Right atrium auricular region (tissue), 2 donors: ENCODE results near the gene SIGLEC10. TPM values are rescaled to one million over a fixed set of nuclear protein-coding genes. Genes with fewer than 3 reads are reported as not detected.

Experiments
- DNase-seq: peaks from one replicate; pipeline ENCODE4 v3.0.0-alpha.2; 2019; ENCODE audit warnings: low spot score
- H3K27ac ChIP-seq, 2 donors: fragments of 200-600 bp; sonication (generic); 1 replicate in 1 of 2; 2 replicates in 1 of 2; pipeline ENCODE4 v1.5.1; 2016 to 2019
- H3K27me3 ChIP-seq, 2 donors: fragments of 200-600 bp; sonication (generic); one replicate each; pipeline versions ENCODE4 v1.5.1 to v1.6.0; 2017 to 2019
- H3K36me3 ChIP-seq: fragments of 200-600 bp; sonication (generic); one replicate; pipeline ENCODE4 v1.5.1; 2016
- H3K4me1 ChIP-seq, 2 donors: fragments of 200-600 bp; sonication (generic); one replicate each; pipeline versions ENCODE4 v1.5.1 to v1.6.0; 2017 to 2019
- H3K4me3 ChIP-seq, 2 donors: fragments of 200-600 bp; sonication (generic); 1 replicate in 1 of 2; 2 replicates in 1 of 2; pipeline ENCODE4 v1.5.1; 2017 to 2019; ENCODE audit warnings: mild to moderate bottlenecking in 1 of 2, moderate library complexity in 1 of 2
- H3K9me3 ChIP-seq, 2 donors: fragments of 200-600 bp; sonication (generic); one replicate each; pipeline ENCODE4 v1.5.1; 2019
- CTCF ChIP-seq, 2 donors: fragments of 200-600 bp; sonication (generic); IDR thresholded peaks; one replicate each; pipeline ENCODE4 v1.5.1; 2019; ENCODE audit warnings: antibody characterized with exemption in 2 of 2
- total RNA-seq, 2 donors: library from RNA; depleted of rRNA; stranded (reverse); fragments of >200 nt; gene quantifications; one replicate each; pipeline ENCODE4 v1.1.0, GENCODE V29; 2016

Gene SIGLEC10
- total RNA-seq, 2 donors from 2014 or later, result 0.22 to 7.7 TPM

GRCh38 chr19:51461723-51462161, 44.3 kb upstream of the SIGLEC10 start:
- no peak for DNase-seq
- Histone ChIP-seq H3K4me3 (no peak overlapping the region), H3K27ac (no peak overlapping the region), H3K9me3 (no peaks in the 10 kb centered on the region), H3K4me1 (no peaks in the 10 kb centered on the region), H3K27me3 (no peaks in the 10 kb centered on the region), H3K36me3 (no peaks in the 10 kb centered on the region)
- no peak for TF ChIP-seq CTCF (IDR thresholded peaks at IDR 0.05)

DNA sequence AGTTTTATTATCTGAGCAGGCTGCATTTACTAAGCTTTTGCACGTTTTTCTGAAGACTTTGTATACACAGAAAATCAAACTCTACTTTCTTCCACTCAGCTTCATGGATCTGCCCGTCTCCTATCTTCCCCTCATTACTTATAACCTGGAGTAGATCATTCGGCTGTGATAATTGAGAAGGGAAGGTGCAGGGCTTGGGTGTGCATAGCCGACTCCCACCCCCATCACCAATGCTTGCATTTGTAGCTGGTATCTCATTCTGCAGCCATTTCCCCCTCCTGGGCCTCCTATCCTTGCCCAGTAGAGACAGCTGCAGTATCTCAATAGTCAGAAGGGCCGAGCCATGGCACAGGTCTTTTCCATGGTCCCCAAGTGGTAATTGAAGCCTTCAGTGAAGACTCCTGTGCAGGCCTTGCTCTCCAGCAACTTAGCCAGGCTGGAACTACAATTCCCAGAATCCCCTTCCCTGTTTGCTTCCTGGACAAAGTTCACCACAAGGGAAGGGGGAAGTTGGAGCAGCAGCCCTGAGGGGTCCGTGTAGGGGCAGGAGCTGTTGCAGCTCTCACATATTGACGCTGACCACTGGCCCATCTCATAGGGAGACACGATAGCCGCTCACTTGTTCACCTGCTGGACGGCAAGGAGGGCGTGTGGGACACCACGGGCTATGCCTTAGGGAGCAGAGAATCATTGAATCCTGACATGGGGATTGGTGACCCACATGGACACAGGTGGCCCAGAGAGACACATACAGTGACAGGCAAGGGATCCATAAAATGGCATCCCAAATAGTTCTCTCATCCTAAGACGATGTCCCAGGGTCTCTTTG, 42.9 kb upstream of the SIGLEC10 start:
- Histone ChIP-seq H3K27me3 (no peaks in the 10 kb centered on the region), H3K4me1 (no peaks in the 10 kb centered on the region), H3K36me3 (no peaks in the 10 kb centered on the region), H3K9me3 (no peaks in the 10 kb centered on the region), H3K27ac (no peak overlapping the region), H3K4me3 (peak overlapping the region in 1 of 2 donors; percentile 16)
- DNase-seq, result no peak
- no peak for TF ChIP-seq CTCF (IDR thresholded peaks at IDR 0.05)

DNA sequence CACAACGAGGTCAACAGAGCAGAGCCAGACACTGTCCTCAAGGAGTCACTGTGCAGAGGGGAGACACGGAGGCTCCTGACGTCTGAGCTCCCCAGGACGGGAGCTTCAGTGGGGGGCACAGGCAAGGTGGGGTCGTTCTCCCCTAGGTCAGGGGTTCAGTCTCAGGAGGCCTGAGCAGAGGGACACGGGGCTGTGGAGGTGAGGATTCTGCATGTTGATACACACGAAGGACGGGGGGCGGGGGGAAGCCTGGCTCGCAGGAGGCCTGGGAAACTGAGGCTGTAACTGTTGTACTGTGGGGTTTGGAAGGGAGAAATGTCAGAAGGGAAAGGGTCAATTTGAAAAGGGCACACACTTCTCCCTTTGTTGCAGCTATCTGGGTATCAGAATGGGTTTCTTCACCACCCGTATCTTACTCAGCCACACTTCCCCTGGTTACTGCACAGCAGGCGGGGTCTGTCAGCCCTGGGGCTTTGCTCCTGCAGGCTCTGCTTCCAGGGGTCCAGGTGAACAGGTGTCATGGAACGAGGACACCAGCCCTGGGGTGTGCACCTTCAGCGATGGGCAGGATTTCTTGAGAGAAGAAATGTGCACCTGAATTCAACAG, 41.6 kb upstream of the SIGLEC10 start:
- no peak for DNase-seq
- TF ChIP-seq CTCF (IDR thresholded peaks at IDR 0.05), result no peak
- H3K4me3 ChIP-seq, result no peak overlapping the region

GRCh38 chr19:51458051-51458645, 40.7 kb upstream of the SIGLEC10 start, which contains the start of gene SIGLEC8:
TSS of gene SIGLEC8 (minus strand) at chr19:51458454. CDS start at chr19:51458387, 67 bp downstream.
- DNase-seq, result no peak
- Histone ChIP-seq H3K36me3 (no peaks in the 10 kb centered on the region), H3K4me3 (no peak within 1 kb of the TSS), H3K9me3 (no peaks in the 10 kb centered on the region), H3K27me3 (no peaks in the 10 kb centered on the region), H3K27ac (no peak within 1 kb of the TSS), H3K4me1 (no peaks in the 10 kb centered on the region)
- no peak for TF ChIP-seq CTCF (IDR thresholded peaks at IDR 0.05)

More for the DNA sequence above, 41.6 kb upstream of the SIGLEC10 start:
- no peaks in the 10 kb centered on the region for H3K27me3 ChIP-seq
- H3K9me3 ChIP-seq, result no peaks in the 10 kb centered on the region
- H3K27ac ChIP-seq, result no peak overlapping the region
- no peaks in the 10 kb centered on the region for H3K36me3 ChIP-seq
- no peaks in the 10 kb centered on the region for H3K4me1 ChIP-seq

GRCh38 chr19:51457351-51458013, 40.0 kb upstream of the SIGLEC10 start:
- Histone ChIP-seq H3K36me3 (no peaks in the 10 kb centered on the region), H3K9me3 (no peaks in the 10 kb centered on the region), H3K27ac (no peak overlapping the region), H3K27me3 (no peaks in the 10 kb centered on the region), H3K4me1 (no peaks in the 10 kb centered on the region), H3K4me3 (no peak overlapping the region)
- no peak for TF ChIP-seq CTCF (IDR thresholded peaks at IDR 0.05)
- DNase-seq, result no peak
